SK-N-SH (cell line): ENCODE data around the gene C6orf136. TPM values are rescaled to one million over a fixed set of nuclear protein-coding genes. Genes with fewer than 3 reads are reported as not detected.
A peak's percentile ranks its signal among the peaks of the same experiment; 100 is the strongest.

Source experiments
- CTCF ChIA-PET: fragments of 300-600, 350-600 bp; formaldehyde crosslinking; extraction: SDS; loops from one replicate; lab custom pipeline; 2021; lab: Yijun Ruan, JAX
- POLR2A ChIA-PET: fragments of 350-600 bp; sonication (Branson Sonifier 250); formaldehyde crosslinking; extraction: SDS; loops from one replicate; lab custom pipeline; 2020; ENCODE audit warnings: antibody characterized with exemption, inconsistent platforms; lab: Yijun Ruan, JAX
- DNase-seq: peaks from one replicate; pipeline ENCODE4 v3.0.0; 2012
- H2AFZ ChIP-seq: fragments of 200-600 bp; sonication (generic); 2 replicates; pipeline ENCODE4 v1.8.1; 2016; ENCODE audit warnings: antibody characterized with exemption, mild to moderate bottlenecking, low read depth
- H3F3A ChIP-seq: fragments of 200-600 bp; sonication (generic); replicated peaks from 2 replicates; pipeline ENCODE3; 2016; ENCODE audit warnings: antibody characterized with exemption, mild to moderate bottlenecking; ENCODE audit not compliant: insufficient read depth
- H3K27ac ChIP-seq, 2 experiments: fragments of 200-500 bp in 1 of 2; fragments of 200-600 bp in 1 of 2; sonication (Bioruptor generic) in 1 of 2; sonication (generic), shearing (Covaris generic) in 1 of 2; 2 replicates each; pipeline versions ENCODE4 v1.5.1 to v1.6.1; 2014 to 2016; ENCODE audit warnings: low read depth in 2 of 2, inconsistent platforms in 1 of 2, low read length in 1 of 2, mild to moderate bottlenecking in 1 of 2, mixed read lengths in 1 of 2
- H3K27me3 ChIP-seq: fragments of 200-600 bp; sonication (generic), shearing (Covaris generic); 2 replicates; pipeline ENCODE4 v1.6.1; 2016; ENCODE audit warnings: mixed run types; ENCODE audit not compliant: insufficient read depth
- H3K36me3 ChIP-seq, 2 experiments: fragments of 200-500 bp in 1 of 2; fragments of 200-600 bp in 1 of 2; sonication (Bioruptor generic) in 1 of 2; sonication (generic) in 1 of 2; replicated peaks in 1 of 2; 2 replicates each; pipeline versions ENCODE3 to v1.5.1; 2014 to 2016; ENCODE audit warnings: low read length in 1 of 2, mild to moderate bottlenecking in 1 of 2; ENCODE audit not compliant: insufficient read depth in 2 of 2, control insufficient read depth in 1 of 2
- H3K4me1 ChIP-seq, 2 experiments: fragments of 200-500 bp in 1 of 2; fragments of 200-600 bp in 1 of 2; sonication (Bioruptor generic) in 1 of 2; sonication (generic), shearing (Covaris generic) in 1 of 2; 2 replicates each; pipeline versions ENCODE4 v1.5.1 to v1.6.1; 2014 to 2016; ENCODE audit warnings: low read depth in 1 of 2, low read length in 1 of 2, mixed run types in 1 of 2; ENCODE audit not compliant: insufficient read depth in 2 of 2, control insufficient read depth in 1 of 2
- H3K4me2 ChIP-seq: fragments of 200-600 bp; sonication (generic), shearing (Covaris generic); 2 replicates; pipeline ENCODE4 v1.6.1; 2017; ENCODE audit warnings: mixed run types
- H3K4me3 ChIP-seq, 2 experiments: fragments of 200-500 bp in 1 of 2; fragments of 200-600 bp in 1 of 2; sonication (Bioruptor generic) in 1 of 2; sonication (generic), shearing (Covaris generic) in 1 of 2; 2 replicates each; pipeline versions ENCODE4 v1.5.1 to v1.8.1; 2014 to 2016; ENCODE audit warnings: low read depth in 2 of 2, inconsistent platforms in 1 of 2, low read length in 1 of 2, mild to moderate bottlenecking in 1 of 2, mixed read lengths in 1 of 2, moderate library complexity in 1 of 2
- H3K79me2 ChIP-seq: fragments of 200-600 bp; sonication (generic); 2 replicates; pipeline ENCODE4 v1.8.1; 2017; ENCODE audit warnings: mild to moderate bottlenecking; ENCODE audit not compliant: insufficient read depth
- H3K9ac ChIP-seq: fragments of 200-600 bp; sonication (generic); 2 replicates; pipeline ENCODE4 v1.6.1; 2017; ENCODE audit warnings: mixed run types
- H3K9me2 ChIP-seq: fragments of 200-600 bp; sonication (generic); 2 replicates; pipeline ENCODE4 v1.6.1; 2017; ENCODE audit warnings: mixed run types
- H3K9me3 ChIP-seq: fragments of 200-600 bp; sonication (generic); 2 replicates; pipeline ENCODE4 v1.6.1; 2017; ENCODE audit warnings: mixed run types, mild to moderate bottlenecking, moderate library complexity
- H4K20me1 ChIP-seq: fragments of 200-600 bp; sonication (generic); 2 replicates; pipeline ENCODE4 v1.6.1; 2017; ENCODE audit warnings: mild to moderate bottlenecking, mixed run types; ENCODE audit not compliant: insufficient read depth
- CHD2 ChIP-seq: fragments of 150-350 bp; IDR thresholded peaks from 2 replicates; pipeline ENCODE4 v1.6.1; 2018; ENCODE audit warnings: low read length; ENCODE audit not compliant: partially characterized antibody
- CTCF ChIP-seq: fragments of 200-600 bp; sonication (generic); IDR thresholded peaks from 2 replicates; pipeline ENCODE4 v1.6.1; 2017; ENCODE audit warnings: antibody characterized with exemption, mild to moderate bottlenecking, moderate library complexity
- EP300 ChIP-seq, 2 experiments: IDR thresholded peaks; 2 replicates each; pipeline versions ENCODE4 v1.4.0 to v1.6.1; 2012; ENCODE audit warnings: borderline replicate concordance in 1 of 2, low read depth in 1 of 2, low read length in 1 of 2
- FOSL2 ChIP-seq: IDR thresholded peaks from 2 replicates; pipeline ENCODE4 v1.4.0; 2012; ENCODE audit warnings: low read depth, mild to moderate bottlenecking, moderate library complexity, borderline replicate concordance
- FOXJ3 ChIP-seq: sonication (generic); formaldehyde crosslinking; IDR thresholded peaks from 2 replicates; pipeline ENCODE4 v1.5.1; 2020; ENCODE audit warnings: mild to moderate bottlenecking, missing genetic modification reagents
- FOXM1 ChIP-seq: IDR thresholded peaks from 2 replicates; pipeline ENCODE4 v1.4.0; 2012; ENCODE audit warnings: low read depth, mild to moderate bottlenecking
- GABPA ChIP-seq: IDR thresholded peaks from 2 replicates; pipeline ENCODE4 v1.4.0; 2012; ENCODE audit warnings: low read depth, mild to moderate bottlenecking
- IRF3 ChIP-seq: fragments of 150-350 bp; IDR thresholded peaks from 2 replicates; pipeline ENCODE4 v1.6.1; 2016; ENCODE audit warnings: mild to moderate bottlenecking, low read depth, low read length
- JUND ChIP-seq: IDR thresholded peaks from 2 replicates; pipeline ENCODE4 v1.4.0; 2012
- MAX ChIP-seq: IDR thresholded peaks from 2 replicates; pipeline ENCODE4 v1.4.0; 2012; ENCODE audit warnings: low read depth
- MEF2A ChIP-seq: IDR thresholded peaks from 2 replicates; pipeline ENCODE4 v1.4.0; 2012; ENCODE audit warnings: low read depth, borderline replicate concordance
- NFIC ChIP-seq: IDR thresholded peaks from 2 replicates; pipeline ENCODE4 v1.4.0; 2012; ENCODE audit warnings: borderline replicate concordance
- NRF1 ChIP-seq: IDR thresholded peaks from 2 replicates; pipeline ENCODE4 v1.6.1; 2012; ENCODE audit warnings: low read depth, mild to moderate bottlenecking, low read length
- RAD21 ChIP-seq: IDR thresholded peaks from 2 replicates; pipeline ENCODE4 v1.6.1; 2012; ENCODE audit warnings: mild to moderate bottlenecking, low read length
- REST ChIP-seq: IDR thresholded peaks from 2 replicates; pipeline ENCODE4 v1.6.1; 2012; ENCODE audit warnings: mild to moderate bottlenecking, low read depth, low read length, moderate library complexity
- RFX5 ChIP-seq: IDR thresholded peaks from 2 replicates; pipeline ENCODE4 v1.6.1; 2012; ENCODE audit warnings: mild to moderate bottlenecking, improper control_type of control experiment, low read length
- SIN3A ChIP-seq: IDR thresholded peaks from 2 replicates; pipeline ENCODE4 v1.6.1; 2012; ENCODE audit warnings: low read depth, mild to moderate bottlenecking, low read length, moderate library complexity, borderline replicate concordance
- TCF12 ChIP-seq: IDR thresholded peaks from 2 replicates; pipeline ENCODE4 v1.4.0; 2012
- USF1 ChIP-seq: IDR thresholded peaks from 2 replicates; pipeline ENCODE4 v1.4.0; 2012; ENCODE audit warnings: low read depth, borderline replicate concordance
- YY1 ChIP-seq: IDR thresholded peaks from 2 replicates; pipeline ENCODE4 v1.4.0; 2012; ENCODE audit warnings: low read depth, mild to moderate bottlenecking
- ZBTB33 ChIP-seq: IDR thresholded peaks from 2 replicates; pipeline ENCODE4 v1.4.0; 2012; ENCODE audit warnings: low read depth, borderline replicate concordance
- WGBS: methylation state at CpG from one replicate; pipeline ENCODE4 v1.1.6; 2017; ENCODE audit warnings: low lambda C conversion rate; 5-methylcytosine and 5-hydroxymethylcytosine counted together
- polyA plus RNA-seq, 3 experiments: library from polyadenylated mRNA; depleted of rRNA; stranded (reverse); fragments of >200 nt; gene quantifications; 2 replicates each; pipeline ENCODE4 v1.2.3, GENCODE V29; 2012

C6orf136 gene
- polyA plus RNA-seq, 1 of the 3 experiments (the other 2 are of a cell fraction): 14.3 TPM

GRCh38 chr6:30686908-30687658 lies 40.1 kb downstream of the C6orf136 start:
- H3K4me1 ChIP-seq: peaks cover 17 to 66% of the 10 kb centered on the region in 2 experiments; a peak in 2 of 4 replicates
- TF ChIP-seq RAD21 (no peak), NFIC (no peak), YY1 (no peak), TCF12 (peak; percentile 73), FOXM1 (no peak), ZBTB33 (0 out of 2 replicates have a peak, but pooled peaks have one; percentile 54), GABPA (peak; percentile 39; the same call in 1 of the 2 replicates), SIN3A (peak; percentile 96), CHD2 (no peak), RFX5 (no peak), FOXJ3 (CRISPR knock-in tag) (no peak), MEF2A (no peak), FOSL2 (peak; percentile 54; the same call in 1 of the 2 replicates), MAX (peak; percentile 52), REST (0 out of 2 replicates have a peak, but pooled peaks have one; percentile 48), EP300 (IDR thresholded peaks at IDR 0.05; ENCODE audit: borderline replicate concordance in 1 of 2, low read depth in 1 of 2, low read length in 1 of 2) (peak in 1 of 2 experiments; percentile 43; a peak in 1 of 4 replicates), NRF1 (no peak), USF1 (peak; percentile 36; the same call in 1 of the 2 replicates), IRF3 (no peak), JUND (0 out of 2 replicates have a peak, but pooled peaks have one; percentile 47), CTCF (no peak)

More at GRCh38 chr6:30686908-30687658, 40.1 kb downstream of the C6orf136 start:
- ChIA-PET CTCF (interaction anchor here (2.2 to 29.8 kb wide), 3 partner anchors 8 to 36 kb away, joined by 5 to 838 read pairs (median 56); partner anchors contain the start of genes FLOT1, MDC1 and TUBB), POLR2A (interaction anchor here (0.9 to 1.9 kb wide), 5 partner anchors 30 to 72 kb away, joined by 3 to 10 read pairs (median 5); partner anchors contain the start of gene MDC1)
- Histone ChIP-seq H3K9me2 (no peaks in the 10 kb centered on the region), H3F3A (peaks cover 16% of the 10 kb centered on the region), H2AFZ (peak overlapping the region; percentile 49), H3K4me2 (peak overlapping the region; percentile 98), H3K36me3 (peaks cover 0 to 7% of the 10 kb centered on the region in 2 experiments), H3K27me3 (no peaks in the 10 kb centered on the region), H3K27ac (peak overlapping the region; percentile 93 to 97), H3K4me3 (peak overlapping the region; percentile 74 to 77), H3K79me2 (peaks cover 84% of the 10 kb centered on the region), H3K9ac (peak overlapping the region; percentile 97), H4K20me1 (no peaks in the 10 kb centered on the region; the same call in 1 of the 2 replicates), H3K9me3 (no peaks in the 10 kb centered on the region)
- WGBS: 3% methylated on average over 34 of the region's 52 CpGs
- DNase-seq: peak; percentile 93
